Heart left ventricle (tissue), 13 donors: ENCODE measurements around the gene PCMTD2.

ENCODE experiments used
- CTCF ChIP-seq, 12 donors: fragments of 200-600 bp; sonication (generic) in 4 of 12; IDR thresholded peaks; one replicate each; pipeline versions ENCODE4 v1.5.0 to v1.8.0; 2018 to 2022; ENCODE audit warnings: antibody characterized with exemption in 12 of 12, mild to moderate bottlenecking in 5 of 12
- POLR2A ChIP-seq, 2 donors: fragments of 450-650 bp; IDR thresholded peaks; one replicate each; pipeline ENCODE4 v1.6.1; 2017; ENCODE audit warnings: antibody characterized with exemption in 2 of 2, mild to moderate bottlenecking in 2 of 2, moderate library complexity in 2 of 2
- donor health status: ischemic (EF 13 %, LVEDD 7.1; RV severe dilation, severe dysfunction).
- donor health status: DM: no; HTN: yes; CAD: no.
- donor health status: DM: no; HTN: no; CAD: no.
- donor health status: ischemic (EF 25% LVEDD 6.9; RV normal size, moderate dysfunction).
- donor health status: ischemic (EF 25% LVEDD 5.7; RV mildly dilated, moderate dysfunction).
- donor health status: ischemic (EF 35%, LVEDD 5.7; RV mildly dilated, moderate dysfunction).
- donor health status: nonischemic (EF 11% LVEDD 7.7; RV severe dilation, severe dysfunction).
- donor health status: DM: yes; HTN: yes; CAD: no.
- donor health status: PGD.
- donor health status: ischemic (EF 29% LVEDD 5.4; RV normal size, mild dysfunction).
- donor health status: nonischemic (EF 23%, LVEDD 6.1; RV moderate dilation, normal function).

GRCh38 chr20:64226686-64227580 lies 28.6 kb upstream of the PCMTD2 start:
- TF ChIP-seq CTCF (IDR thresholded peaks at IDR 0.05) (no peak), POLR2A (IDR thresholded peaks at IDR 0.05) (no peak)
